Posterior vena cava (tissue), 2 donors: Measurements from ENCODE around the gene CUEDC2. TPM values are rescaled to one million over a fixed set of nuclear protein-coding genes. Genes with fewer than 3 reads are reported as not detected.

Source experiments
- DNase-seq: peaks from one replicate; pipeline ENCODE4 v3.0.0-alpha.2; 2020; ENCODE audit warnings: low spot score
- intact Hi-C, 2 donors: fragments of 100-400 bp; cut with DNase I; formaldehyde crosslinking; loops; one replicate each; pipeline versions ENCODE4 v1.14.1 to v1.14.2; 2022 to 2023
- total RNA-seq, 2 donors: library from RNA; stranded (reverse); fragmentation: NEBNext Ultra II Directional; extraction: Animal tissue kit (Norgen Biotek cat#: 25700); gene quantifications; one replicate each; pipeline ENCODE4 v1.2.1, GENCODE V29; 2021
- donor health status: DM: yes; HTN: yes; CAD: no.
- donor health status: DM: yes; HTN: yes; CAD: no.

Gene CUEDC2
- total RNA-seq, 2 donors from 2014 or later, result 35.7 to 40.9 TPM

DNA sequence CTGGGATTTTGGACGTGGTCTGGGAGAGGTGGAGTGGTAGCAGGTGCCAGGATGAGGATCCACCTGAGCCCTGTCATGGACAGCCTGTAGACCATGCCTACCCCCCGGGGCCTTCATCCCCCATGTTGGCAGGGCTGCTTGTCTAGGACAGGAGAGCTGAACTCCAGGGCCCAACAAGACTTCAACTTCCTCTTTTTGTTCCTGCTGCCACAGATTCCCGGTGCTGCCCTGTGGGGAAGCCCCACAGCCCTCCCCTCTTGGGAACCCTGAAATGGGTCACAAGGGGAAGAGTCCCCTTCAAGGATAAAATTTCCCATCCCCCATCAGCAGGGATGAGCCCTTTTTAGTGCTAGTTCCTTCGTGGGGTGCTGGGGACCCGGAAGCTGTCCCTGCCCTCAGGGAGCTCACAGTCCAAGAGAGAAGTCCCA lies 1.3 kb upstream of the CUEDC2 start:
- intact Hi-C loops, result no loop called here
- DNase-seq, result no peak

DNA sequence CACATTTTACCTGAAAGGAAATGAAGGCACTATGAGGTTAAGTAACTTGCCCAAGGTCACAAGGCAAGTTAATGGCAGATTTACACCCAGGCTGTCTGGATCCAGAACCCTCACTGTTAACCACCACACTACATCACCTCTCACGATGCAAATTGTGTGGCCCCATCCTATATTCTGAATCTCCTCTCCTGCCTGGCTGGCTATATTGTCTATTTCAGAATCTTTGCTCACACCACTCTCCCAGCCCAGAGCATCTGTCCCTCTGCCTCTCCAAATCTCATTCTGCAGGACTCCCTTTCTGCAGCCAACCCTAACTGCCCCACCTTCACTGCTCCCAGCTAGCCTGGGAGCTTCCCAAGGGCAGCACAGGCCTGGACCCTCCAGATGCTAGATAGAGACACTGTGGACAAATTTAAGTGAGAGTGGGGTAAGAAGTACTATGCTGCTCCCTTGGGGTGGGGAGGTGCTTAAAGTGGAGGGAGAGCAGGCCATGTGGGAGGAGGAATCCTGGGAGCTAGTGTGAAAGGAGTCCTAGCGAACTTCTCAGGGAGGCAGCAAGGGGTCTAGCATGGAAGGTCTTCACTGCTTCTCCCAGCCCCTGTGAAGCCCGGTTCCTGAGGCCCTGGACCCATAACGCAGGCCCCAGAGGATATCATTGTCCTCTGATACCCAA lies 786 bp downstream of the CUEDC2 start:
- intact Hi-C loops, result no loop called here

DNA sequence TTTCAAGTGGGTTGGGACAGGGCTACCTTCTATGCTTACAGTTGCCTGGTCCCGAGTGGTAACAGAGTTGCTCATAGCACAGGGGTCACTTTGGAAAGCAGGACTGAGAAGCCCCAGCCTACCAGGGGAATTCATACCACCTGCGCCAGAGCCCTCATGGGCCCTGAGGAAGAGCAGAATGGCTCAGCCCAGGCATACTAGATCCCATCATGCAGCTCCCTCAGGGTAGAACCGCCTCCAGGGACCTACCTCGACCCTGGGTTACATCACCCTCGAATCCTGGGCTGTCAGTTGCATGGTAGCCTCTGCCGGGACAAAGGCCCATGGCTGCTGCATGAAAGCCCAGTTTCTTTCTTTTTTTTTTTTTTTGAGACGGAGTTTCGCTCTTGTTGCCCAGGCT lies 2.9 kb downstream of the CUEDC2 start:
- DNase-seq, result no peak
- intact Hi-C loops, result no loop called here

More for the DNA sequence above, 786 bp downstream of the CUEDC2 start:
- DNase-seq, result no peak

DNA sequence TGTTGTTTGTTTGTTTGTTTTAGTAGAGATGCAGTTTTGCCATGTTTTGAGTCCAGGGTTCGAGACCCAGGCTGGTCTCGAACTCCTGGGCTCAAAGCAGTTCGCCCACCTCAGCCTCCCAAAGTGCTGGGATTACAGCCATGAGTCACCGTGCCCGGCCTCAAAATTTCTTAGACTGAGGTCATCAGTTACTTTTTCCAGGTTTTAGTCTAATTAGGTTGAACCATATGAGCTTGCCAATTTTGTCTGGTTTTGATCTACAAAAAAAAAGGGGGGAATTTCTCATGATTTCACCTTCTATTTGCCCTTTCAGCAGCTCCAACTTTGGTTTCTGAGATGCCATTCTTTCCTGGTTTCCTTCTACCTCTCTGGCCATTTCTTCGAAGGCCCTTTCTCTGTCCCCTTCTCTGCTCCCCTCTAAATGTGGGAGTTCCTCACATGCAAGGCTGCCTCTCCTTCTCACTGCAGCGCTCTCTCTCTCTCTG lies 5.5 kb downstream of the CUEDC2 start:
- intact Hi-C loops, result no loop called here
- no peak for DNase-seq

DNA sequence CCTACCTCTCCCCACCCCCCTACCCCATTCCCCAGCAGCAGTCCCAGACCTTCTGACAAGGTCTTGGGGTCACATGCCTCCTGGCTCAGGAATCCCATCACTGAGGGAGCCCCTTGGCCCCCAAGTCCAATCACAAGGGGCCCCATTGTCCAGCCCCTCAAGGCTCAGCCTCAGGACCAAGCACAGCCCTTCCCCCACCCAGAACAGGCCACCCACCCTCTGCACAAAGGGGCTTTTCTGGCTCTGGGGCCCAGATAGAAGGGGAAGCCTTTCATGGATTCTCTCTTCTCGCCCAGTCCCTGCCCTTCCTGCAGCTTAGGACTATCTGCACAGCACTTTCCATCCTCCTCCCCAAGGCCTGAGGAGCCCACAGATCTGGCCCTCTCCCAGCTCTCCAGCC lies 6.9 kb downstream of the CUEDC2 start:
- DNase-seq, result no peak
- intact Hi-C loops, result no loop called here

DNA sequence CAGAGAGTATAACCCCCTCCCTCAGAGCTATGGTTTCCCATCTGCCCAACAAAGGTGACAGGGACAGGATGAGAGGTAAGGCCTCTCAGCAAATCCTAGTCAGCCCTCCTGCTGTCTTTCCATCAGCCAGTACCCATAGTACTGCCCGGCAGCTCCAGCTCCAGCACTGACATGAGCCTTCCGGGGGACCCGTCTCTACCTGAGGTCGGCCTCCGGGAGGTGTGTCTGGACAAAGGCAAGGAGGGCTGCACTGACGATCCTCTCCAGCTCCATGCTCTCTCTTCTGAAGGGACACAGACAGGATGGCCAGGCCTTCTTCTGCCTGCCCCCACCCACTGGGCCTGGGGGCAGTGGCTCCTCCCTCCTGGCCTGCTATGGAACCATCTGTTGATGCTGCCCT lies 7.5 kb downstream of the CUEDC2 start:
- DNase-seq, result no peak
- intact Hi-C loops, result no loop called here

DNA sequence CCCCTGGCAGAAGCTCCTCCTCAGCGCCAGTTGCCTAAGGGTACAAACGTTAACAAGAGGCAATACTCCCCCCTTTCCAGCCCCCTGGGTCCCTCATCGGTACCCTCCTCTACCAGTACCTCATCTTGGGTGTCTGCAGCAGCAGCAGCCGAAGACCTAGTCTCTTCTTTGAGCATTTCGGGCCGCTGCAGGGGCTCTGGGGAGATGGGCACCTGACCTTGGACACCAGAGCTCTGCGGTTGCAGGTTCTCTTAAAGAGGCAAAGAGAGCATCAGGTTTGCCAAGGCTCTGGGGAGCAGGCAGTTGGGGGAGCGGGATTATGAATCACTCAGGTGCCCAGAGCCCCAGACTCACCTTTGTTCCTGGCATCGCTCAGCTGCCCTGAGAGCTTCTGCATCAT lies 8.2 kb downstream of the CUEDC2 start:
- intact Hi-C loops, result no loop called here
- DNase-seq, result no peak

DNA sequence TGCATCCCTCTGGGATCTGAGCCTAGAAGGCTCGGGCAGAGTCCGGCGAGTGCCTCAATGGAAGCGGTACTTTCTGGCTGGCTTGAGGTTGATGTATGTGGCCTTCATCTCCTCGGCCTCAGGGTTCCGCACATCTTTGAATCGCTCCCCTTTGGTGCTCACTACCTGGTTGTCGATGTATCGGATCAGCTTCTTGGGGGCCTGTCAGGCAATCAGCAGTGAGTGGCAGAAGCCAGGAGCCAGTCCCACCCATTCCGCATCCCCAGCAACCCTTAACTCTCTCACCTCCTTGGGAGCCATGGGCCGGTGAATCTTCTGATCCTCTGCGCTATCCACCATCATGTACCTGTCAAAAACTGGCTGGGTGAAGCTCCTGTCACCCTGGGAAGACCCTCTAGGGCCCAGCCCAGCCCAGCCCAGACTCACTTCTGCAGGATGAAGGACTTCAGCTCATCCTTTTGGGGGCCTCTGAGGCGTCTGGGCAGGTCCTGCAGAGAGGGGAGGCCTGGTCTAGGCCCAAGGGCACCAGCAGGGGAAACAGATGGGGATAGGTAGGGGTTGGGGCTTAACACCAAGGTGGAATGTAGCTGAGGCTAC lies 8.9 kb downstream of the CUEDC2 start:
- DNase-seq, result no peak
- intact Hi-C loops, result loop anchor here in 1 of 2 donors (2.0 kb wide), 1 partner anchor 31 kb away; no protein-coding TSS in a partner anchor

DNA sequence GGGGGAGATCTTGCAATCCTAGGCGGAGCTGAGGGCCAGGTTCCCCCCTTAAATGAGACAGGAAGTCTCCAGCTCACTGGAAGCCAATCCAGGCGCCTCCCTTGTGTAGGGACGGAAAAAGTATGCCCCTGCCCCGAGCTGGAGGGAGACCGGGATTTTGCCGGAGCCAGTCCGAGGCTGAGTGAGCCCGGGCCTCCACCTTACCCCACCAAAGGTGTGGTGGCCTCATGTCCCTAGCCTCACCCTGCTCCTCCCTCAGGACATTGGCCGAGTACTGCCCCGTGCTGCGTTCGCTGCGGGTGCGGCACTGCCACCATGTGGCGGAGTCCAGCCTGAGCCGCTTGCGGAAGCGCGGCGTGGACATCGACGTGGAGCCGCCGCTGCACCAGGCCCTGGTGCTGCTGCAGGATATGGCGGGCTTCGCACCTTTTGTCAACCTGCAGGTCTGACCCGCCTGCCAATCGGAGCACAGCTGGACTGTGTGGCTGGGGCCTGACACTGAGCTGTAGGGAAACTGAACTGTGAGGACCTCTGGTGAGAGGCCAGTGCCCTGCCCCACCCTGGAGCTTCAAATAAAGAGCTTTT lies 9.7 kb downstream of the CUEDC2 start:
- peak; percentile 94 for DNase-seq
- intact Hi-C loops, result loop anchor here in 1 of 2 donors (2.0 kb wide), 1 partner anchor 32 kb away; no protein-coding TSS in a partner anchor

DNA sequence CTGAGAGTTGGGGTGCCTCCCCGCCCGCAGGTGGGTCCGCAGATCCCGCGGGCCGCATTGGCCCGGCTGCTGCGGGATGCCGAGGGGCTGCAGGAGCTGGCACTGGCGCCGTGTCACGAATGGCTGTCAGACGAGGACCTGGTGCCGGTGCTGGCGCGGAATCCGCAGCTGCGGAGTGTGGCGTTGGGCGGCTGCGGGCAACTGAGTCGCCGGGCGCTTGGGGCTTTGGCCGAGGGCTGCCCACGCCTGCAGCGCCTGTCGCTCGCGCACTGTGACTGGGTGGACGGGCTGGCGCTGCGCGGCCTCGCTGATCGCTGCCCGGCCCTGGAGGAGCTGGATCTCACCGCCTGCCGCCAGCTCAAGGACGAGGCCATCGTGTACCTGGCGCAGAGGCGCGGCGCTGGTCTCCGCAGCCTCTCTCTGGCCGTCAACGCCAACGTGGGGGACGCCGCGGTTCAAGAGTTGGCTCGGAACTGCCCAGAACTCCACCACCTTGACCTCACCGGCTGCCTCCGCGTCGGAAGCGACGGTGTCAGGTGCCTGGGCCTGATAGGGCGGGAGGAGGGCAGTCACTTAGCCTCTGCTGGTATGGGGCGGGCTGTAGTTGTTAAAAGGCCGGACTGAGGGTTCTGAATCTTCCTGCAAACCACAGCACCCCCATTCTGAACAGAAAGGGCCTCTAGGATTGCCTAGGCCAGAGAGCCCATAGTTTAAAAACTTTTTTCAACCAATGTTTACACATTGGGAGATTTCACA lies 10.4 kb downstream of the CUEDC2 start:
- intact Hi-C loops, result loop anchor here in 1 of 2 donors (2.0 kb wide), 1 partner anchor 33 kb away; no protein-coding TSS in a partner anchor
- DNase-seq, result no peak

DNA sequence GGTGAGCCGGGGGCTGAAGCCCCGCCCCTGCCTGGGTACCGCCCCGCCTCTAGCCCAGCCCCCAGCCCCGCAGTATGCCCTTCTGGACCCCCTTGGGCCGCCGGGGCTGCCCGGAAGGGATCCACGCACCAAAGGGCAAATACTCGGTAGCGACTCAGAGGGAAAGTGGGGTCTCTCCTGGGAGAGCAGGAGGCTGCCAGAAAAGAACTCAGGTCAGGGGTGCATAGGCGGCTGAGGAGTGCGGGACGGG lies 10.9 kb downstream of the CUEDC2 start:
- intact Hi-C loops, result no loop called here
- no peak for DNase-seq

DNA sequence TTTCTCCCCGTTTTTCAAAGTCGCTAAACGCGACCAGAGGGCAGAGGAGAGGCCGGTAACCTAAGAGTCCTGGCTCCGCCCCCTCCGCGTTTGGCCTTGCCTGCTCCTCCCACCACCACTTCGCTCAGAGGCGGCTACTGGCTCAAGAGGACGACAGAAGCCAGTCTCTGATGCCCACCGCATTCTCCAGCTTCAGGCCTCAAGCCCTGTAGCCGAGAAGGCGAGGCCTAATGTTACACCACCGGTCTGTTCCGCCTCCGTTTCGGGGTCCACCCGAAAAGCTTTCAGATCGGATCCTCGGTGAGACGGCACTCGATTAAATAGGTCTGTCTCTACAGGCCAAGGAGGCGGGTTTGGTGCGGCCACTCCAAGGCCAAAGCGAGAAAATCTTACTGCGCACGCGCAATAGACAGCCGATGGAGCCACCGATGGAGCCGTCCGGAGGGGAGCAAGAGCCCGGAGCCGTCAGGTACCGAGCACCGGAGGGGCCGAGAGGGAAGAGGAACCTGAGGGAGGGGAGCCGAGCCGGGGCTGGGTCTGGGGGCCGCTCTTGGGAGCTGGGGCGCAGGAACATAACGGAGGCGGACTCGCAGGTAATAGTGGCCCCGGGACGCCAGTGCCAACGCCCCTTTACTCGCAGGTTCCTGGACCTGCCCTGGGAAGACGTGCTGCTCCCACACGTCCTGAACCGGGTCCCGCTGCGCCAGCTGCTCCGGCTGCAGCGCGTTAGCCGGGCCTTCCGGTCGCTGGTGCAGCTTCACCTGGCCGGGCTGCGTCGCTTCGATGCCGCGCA lies 11.5 kb downstream of the CUEDC2 start, which contains the start of gene FBXL15:
FBXL15 (plus strand) TSS at position 123 of the 793 bp plus-strand sequence; CDS start at position 417, 294 bp downstream.
- DNase-seq, result peak; percentile 99
- intact Hi-C loops, result no loop called here

DNA sequence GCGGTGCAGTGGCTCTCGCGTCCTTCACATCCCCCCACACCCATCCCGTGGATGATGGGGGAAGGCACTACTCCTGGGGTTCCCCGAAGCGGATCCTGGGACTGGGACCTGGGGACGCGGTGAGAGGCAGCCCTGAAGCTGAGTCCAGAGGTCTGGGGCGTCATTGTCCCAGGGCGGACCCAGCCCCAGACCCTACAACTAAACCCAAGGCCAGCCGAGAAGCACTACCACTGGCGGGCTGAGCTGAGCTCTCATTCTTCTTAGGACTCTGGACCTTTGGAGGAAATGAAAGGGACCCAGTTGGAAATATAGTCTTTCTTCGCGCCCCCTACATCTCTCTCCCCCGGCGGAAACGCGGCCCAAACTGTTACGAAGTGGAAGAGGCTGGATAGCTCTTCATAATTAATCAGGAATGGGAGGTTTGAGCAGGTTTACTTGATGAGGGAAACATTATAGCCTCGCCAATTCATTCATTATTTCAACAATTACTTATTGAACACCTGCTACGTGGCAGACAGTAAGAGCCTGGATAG lies 12.1 kb downstream of the CUEDC2 start:
- no peak for DNase-seq
- intact Hi-C loops, result no loop called here

DNA sequence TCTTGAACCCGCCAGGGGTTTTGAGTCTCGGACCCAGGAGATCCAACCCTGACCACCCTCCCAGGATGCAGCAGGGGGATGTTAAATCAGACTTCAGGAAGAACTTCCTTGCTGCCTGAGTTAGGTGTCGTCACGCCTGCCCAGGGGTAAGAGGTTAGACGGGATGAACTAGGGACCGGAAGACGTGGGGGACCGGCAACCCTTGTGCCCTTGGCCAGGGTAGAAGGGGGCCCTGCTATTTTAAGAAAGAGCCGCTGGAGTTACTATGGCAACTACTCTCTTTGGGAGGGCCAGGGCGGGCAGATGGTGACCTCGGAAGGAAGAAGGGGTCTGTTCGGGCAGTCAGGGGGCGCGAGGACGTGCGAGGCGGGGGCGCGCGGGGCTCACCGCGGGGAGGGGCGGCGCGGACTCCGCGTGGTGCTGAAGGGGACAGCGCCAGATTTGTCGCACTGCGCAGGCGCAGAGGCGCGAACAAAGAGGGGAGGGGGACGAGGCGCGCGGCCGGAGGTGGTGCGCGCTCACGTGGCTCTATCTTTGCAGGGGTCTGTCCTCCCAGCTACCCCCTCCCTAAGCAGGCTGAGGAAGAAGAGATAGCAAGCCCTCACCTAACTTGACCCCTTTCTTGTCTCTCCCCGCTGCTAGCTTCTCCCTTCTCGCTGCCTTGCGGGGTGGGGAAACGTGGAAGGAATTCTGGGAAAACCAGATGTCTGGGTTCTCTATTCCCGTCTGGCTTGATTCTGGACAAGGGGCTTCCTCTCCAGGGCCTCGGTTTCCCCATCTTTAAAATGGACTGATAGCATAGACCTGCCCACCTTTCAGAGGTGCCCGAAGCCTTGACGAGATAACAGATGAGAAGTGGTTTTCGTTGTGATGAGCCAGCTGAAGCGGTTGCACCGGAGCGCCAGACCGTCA lies 12.8 kb downstream of the CUEDC2 start:
- no peak for DNase-seq
- intact Hi-C loops, result no loop called here

DNA sequence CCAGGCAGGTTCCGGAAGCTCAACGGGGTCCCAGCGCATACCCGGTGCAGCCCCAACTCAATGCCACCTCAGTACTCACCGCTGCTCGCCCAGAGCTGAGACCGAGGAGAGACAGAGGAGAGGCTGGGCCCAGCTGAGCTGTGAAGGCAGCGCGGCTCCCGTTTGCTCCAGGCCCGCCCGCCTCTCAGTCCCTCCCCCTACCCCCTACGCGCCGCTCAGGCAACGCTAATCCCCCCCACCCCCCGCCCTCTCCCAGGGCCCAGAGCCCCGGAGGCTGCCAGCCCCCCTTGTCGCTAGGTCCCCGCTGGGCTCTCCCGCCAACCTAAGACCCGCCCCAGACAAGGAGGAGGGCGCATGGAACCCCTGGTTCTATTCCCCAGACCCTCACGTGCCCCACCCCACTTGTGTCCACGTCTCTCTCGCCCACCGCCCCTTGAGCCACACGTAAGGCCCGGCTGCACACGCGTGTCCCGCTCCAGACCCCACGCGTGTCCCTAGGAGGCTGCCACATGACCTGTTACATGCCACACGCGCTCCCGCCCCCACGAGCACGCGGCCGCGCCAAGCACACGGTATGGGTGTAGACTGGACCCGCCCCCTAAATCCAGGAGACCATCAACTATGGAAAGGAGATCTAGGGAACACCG lies 13.6 kb downstream of the CUEDC2 start, which contains the start of gene PSD:
PSD (minus strand) TSS at position 164 of the 647 bp plus-strand sequence. CDS start 1,747 bp downstream, outside the sequence.
- DNase-seq, result no peak

DNA sequence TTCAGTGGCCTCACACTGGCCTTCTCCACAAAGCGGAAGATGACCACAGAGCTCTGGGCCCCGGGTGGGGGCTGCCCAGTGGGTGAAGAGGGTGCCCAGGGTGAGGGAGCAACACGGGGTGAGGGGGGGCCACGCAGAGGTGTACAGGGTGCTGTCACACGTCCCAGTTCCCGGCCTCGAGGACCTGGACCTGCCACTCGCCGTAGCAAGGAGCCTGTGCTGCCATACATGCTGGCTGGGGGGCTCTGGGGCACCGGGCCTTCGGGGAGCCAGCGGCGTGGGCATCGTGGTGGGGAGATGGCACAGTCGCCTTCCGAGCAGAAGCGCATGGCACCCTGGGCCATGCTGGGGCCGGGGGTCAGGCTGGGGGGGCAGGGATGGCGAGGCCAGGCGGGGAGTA lies 15.7 kb downstream of the CUEDC2 start:
- DNase-seq, result no peak
- intact Hi-C loops, result no loop called here

More for the DNA sequence above, 13.6 kb downstream of the CUEDC2 start, which contains the start of gene PSD:
- intact Hi-C loops, result no loop called here

DNA sequence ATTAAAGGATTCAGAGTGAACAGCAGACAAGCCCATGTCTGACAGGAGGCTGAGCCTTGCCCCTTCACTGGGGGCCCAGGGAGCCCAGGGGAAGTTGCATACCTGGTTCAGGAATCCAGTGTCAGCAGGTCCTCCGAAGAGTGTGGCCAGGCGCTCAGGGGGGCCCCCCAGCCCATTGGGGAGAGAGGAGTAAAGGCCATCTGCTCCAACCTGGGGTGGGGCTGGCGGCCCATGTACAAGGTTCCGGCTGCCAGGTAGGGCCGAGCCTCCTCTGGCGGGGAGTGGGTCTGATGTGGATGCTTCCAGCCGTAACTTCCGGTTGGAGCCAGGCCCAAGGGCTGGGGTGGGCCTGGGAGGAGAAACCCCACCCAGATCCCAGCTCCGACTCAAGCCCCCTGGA lies 16.1 kb downstream of the CUEDC2 start:
- intact Hi-C loops, result no loop called here
- DNase-seq, result no peak
